ENCODE measurements around the gene GPX6. TPM values are rescaled to one million over a fixed set of nuclear protein-coding genes. Genes with fewer than 3 reads are reported as not detected.

GPX6 gene
- not detected for total RNA-seq (ENCODE audit: unreplicated experiment)
- long read RNA-seq: 0 reads

- peaks cover 2% of the 10 kb centered on the region for H3K4me1 Mint-ChIP-seq (ENCODE audit: low read depth, unreplicated experiment)
- H3K4me3 Mint-ChIP-seq (ENCODE audit: unreplicated experiment): no peak within 1 kb of the TSS
- DNase-seq: no peak
- no peaks in the 10 kb centered on the region for H3K9me3 Mint-ChIP-seq (ENCODE audit: unreplicated experiment)
- no peak for TF ChIP-seq CTCF (IDR thresholded peaks at IDR 0.05; ENCODE audit: partially characterized antibody, unreplicated experiment)
- H3K27me3 Mint-ChIP-seq (ENCODE audit: unreplicated experiment): no peaks in the 10 kb centered on the region
- no peak within 1 kb of the TSS for H3K27ac Mint-ChIP-seq (ENCODE audit: unreplicated experiment)
- H3K36me3 Mint-ChIP-seq (ENCODE audit: unreplicated experiment): no peaks in the 10 kb centered on the region
Observed at GRCh38 chr6:28515676-28516075, at the start of gene GPX6. TSS of gene GPX6 (minus strand) at chr6:28515793. CDS start at chr6:28515743, 50 bp downstream.

- Mint-ChIP-seq H3K27ac (ENCODE audit: unreplicated experiment) (no peak overlapping the region), H3K4me1 (ENCODE audit: low read depth, unreplicated experiment) (peaks cover 1% of the 10 kb centered on the region), H3K36me3 (ENCODE audit: unreplicated experiment) (no peaks in the 10 kb centered on the region), H3K9me3 (ENCODE audit: unreplicated experiment) (peaks cover 2% of the 10 kb centered on the region), H3K27me3 (ENCODE audit: unreplicated experiment) (no peaks in the 10 kb centered on the region), H3K4me3 (ENCODE audit: unreplicated experiment) (no peak overlapping the region)
- DNase-seq: no peak
- no peak for TF ChIP-seq CTCF (IDR thresholded peaks at IDR 0.05; ENCODE audit: partially characterized antibody, unreplicated experiment)
Observed at GRCh38 chr6:28563430-28564095, 48.0 kb upstream of the GPX6 start.

- Mint-ChIP-seq H3K27me3 (ENCODE audit: unreplicated experiment) (peaks cover 2% of the 10 kb centered on the region), H3K36me3 (ENCODE audit: unreplicated experiment) (no peaks in the 10 kb centered on the region), H3K4me1 (ENCODE audit: low read depth, unreplicated experiment) (peaks cover 4% of the 10 kb centered on the region), H3K27ac (ENCODE audit: unreplicated experiment) (no peak overlapping the region), H3K4me3 (ENCODE audit: unreplicated experiment) (no peak overlapping the region), H3K9me3 (ENCODE audit: unreplicated experiment) (no peaks in the 10 kb centered on the region)
- no peak for DNase-seq
- no peak for TF ChIP-seq CTCF (IDR thresholded peaks at IDR 0.05; ENCODE audit: partially characterized antibody, unreplicated experiment)
Observed at GRCh38 chr6:28558629-28559028, 43.0 kb upstream of the GPX6 start.

- Mint-ChIP-seq H3K4me1 (ENCODE audit: low read depth, unreplicated experiment) (peaks cover 4% of the 10 kb centered on the region), H3K27me3 (ENCODE audit: unreplicated experiment) (peaks cover 2% of the 10 kb centered on the region)
Observed at GRCh38 chr6:28555136-28555535, 39.5 kb upstream of the GPX6 start.

More at GRCh38 chr6:28555136-28555535, 39.5 kb upstream of the GPX6 start:
- no peak for TF ChIP-seq CTCF (IDR thresholded peaks at IDR 0.05; ENCODE audit: partially characterized antibody, unreplicated experiment)
- no peak for DNase-seq
- H3K36me3 Mint-ChIP-seq (ENCODE audit: unreplicated experiment): no peaks in the 10 kb centered on the region
- H3K4me3 Mint-ChIP-seq (ENCODE audit: unreplicated experiment): no peak overlapping the region
- peaks cover 3% of the 10 kb centered on the region for H3K9me3 Mint-ChIP-seq (ENCODE audit: unreplicated experiment)
- no peak overlapping the region for H3K27ac Mint-ChIP-seq (ENCODE audit: unreplicated experiment)

Data from glutamatergic neuron (in vitro differentiated cells).